ENCODE measurements around the gene PPP2R3B. TPM values are rescaled to one million over a fixed set of nuclear protein-coding genes. Genes with fewer than 3 reads are reported as not detected.
A peak's percentile ranks its signal among the peaks of the same experiment; 100 is the strongest.

PPP2R3B gene
- total and polyA plus RNA-seq, 2 of the 13 experiments (the other 11 are each of a cell fraction or from before 2014, with no cell fraction given), result 17.0 to 21.4 TPM

- TF ChIP-seq TAF1 (CRISPR knock-in tag; IDR thresholded peaks at IDR 0.05) (peak; percentile 52), USF2 (IDR thresholded peaks at IDR 0.05; ENCODE audit: low read depth, low read length) (no peak), USF2 (CRISPR knock-in tag; IDR thresholded peaks at IDR 0.05; ENCODE audit: borderline replicate concordance) (peak; percentile 79; the same call in 1 of the 2 replicates), ZNF383 (CRISPR knock-in tag; IDR thresholded peaks at IDR 0.05; ENCODE audit: borderline replicate concordance) (no peak), ZNF644 (CRISPR knock-in tag; IDR thresholded peaks at IDR 0.05; ENCODE audit: low read depth) (no peak), TFDP1 (CRISPR knock-in tag; IDR thresholded peaks at IDR 0.05; ENCODE audit: borderline replicate concordance) (peak; percentile 11; the same call in 1 of the 2 replicates), ZFYVE20 (CRISPR knock-in tag; IDR thresholded peaks at IDR 0.05; ENCODE audit: borderline replicate concordance, low read depth) (no peak), PPARG (CRISPR knock-in tag; conservative IDR thresholded peaks at IDR 0.05) (no peak), ZNF547 (CRISPR knock-in tag; IDR thresholded peaks at IDR 0.05) (no peak), POLR2G (IDR thresholded peaks at IDR 0.05; ENCODE audit: low read depth, low read length) (peak; percentile 63), NR0B2 (CRISPR knock-in tag; IDR thresholded peaks at IDR 0.05) (no peak), TFE3 (CRISPR knock-in tag; IDR thresholded peaks at IDR 0.05) (no peak), MTERF4 (CRISPR knock-in tag; IDR thresholded peaks at IDR 0.05) (no peak), ZFP62 (CRISPR knock-in tag; IDR thresholded peaks at IDR 0.05) (no peak), ZNF646 (CRISPR knock-in tag; IDR thresholded peaks at IDR 0.05) (no peak)
Measured at GRCh38 chrX:373641-374471, 12.9 kb downstream of the PPP2R3B start (continued).

Data from HepG2 (cell line).